WERI-Rb-1 (cell line): ENCODE data around the gene SMIM12.

ENCODE experiments used
- DNase-seq: peaks from one replicate; pipeline ENCODE4 v3.0.0-alpha.2; 2020
- H3K27ac ChIP-seq: fragments of 250-450 bp; sonication (Bioruptor Pico); 2 replicates; pipeline ENCODE4 v1.5.1; 2020; ENCODE audit warnings: mild to moderate bottlenecking, moderate library complexity
- H3K27me3 ChIP-seq: fragments of 250-450 bp; sonication (Bioruptor Pico); 2 replicates; pipeline ENCODE4 v1.5.1; 2021; ENCODE audit warnings: mild to moderate bottlenecking, low read depth, moderate library complexity; ENCODE audit not compliant: insufficient read depth, severe bottlenecking
- H3K36me3 ChIP-seq: fragments of 250-450 bp; sonication (Bioruptor Pico); 2 replicates; pipeline ENCODE4 v1.5.1; 2020; ENCODE audit warnings: mild to moderate bottlenecking, moderate library complexity
- H3K4me3 ChIP-seq: 2 replicates; pipeline ENCODE4 v1.5.1; 2011; ENCODE audit warnings: low read depth, mild to moderate bottlenecking, control low read depth, low read length
- H3K9me3 ChIP-seq: fragments of 250-450 bp; sonication (Bioruptor Pico); 2 replicates; pipeline ENCODE4 v1.5.1; 2021; ENCODE audit warnings: mild to moderate bottlenecking, moderate library complexity; ENCODE audit not compliant: severe bottlenecking
- CTCF ChIP-seq: IDR thresholded peaks from 2 replicates; pipeline ENCODE4 v1.5.1; 2011; ENCODE audit warnings: low read depth, mild to moderate bottlenecking, control low read depth, inconsistent platforms, low read length

SMIM12 gene

DNA sequence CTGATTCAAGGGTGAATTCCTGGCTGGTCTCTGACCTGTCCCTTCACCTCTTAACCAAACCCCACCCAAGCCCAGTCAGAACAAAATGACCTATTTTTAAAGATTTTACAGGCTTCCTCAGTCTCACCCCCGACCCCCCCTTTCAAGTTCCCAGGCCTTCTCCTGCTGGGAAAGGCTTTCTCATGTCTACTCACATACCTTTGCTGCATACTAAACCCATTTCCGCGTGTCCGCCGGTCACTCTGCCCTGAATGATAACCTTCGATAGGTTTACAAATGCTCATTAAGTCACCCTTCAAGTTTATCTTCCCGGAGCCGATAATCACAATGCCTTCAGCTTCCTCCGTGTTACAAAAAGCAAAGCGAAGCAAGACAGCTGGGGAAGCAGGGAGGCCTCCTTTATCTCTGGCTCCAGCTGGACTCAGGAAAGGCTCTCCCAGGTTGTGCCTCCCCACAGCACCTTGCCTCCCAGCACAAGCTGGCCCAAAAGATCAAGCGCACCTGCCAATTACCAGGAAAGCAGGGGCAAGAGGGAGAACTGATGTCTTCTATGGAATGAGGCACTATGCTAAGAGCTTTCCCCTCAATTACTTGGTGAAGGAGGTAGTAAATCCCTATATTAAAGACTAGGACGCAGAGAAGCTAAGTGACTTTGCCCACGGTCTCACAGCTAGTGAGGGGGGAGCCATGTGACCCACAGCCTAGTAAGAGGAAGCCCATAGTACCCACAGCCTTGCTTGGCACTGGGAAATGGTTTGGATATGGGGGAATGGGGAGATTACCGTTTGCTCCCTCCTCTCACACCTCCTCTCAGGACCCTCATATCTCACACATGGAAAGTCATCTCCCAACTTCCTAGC, 15.9 kb downstream of the SMIM12 start:
- H3K9me3 ChIP-seq, result no peaks in the 10 kb centered on the region
- no peak overlapping the region for H3K4me3 ChIP-seq

GRCh38 chr1:34842952-34843371, 16.6 kb downstream of the SMIM12 start:
- H3K36me3 ChIP-seq, result no peaks in the 10 kb centered on the region
- no peaks in the 10 kb centered on the region for H3K9me3 ChIP-seq
- no peak overlapping the region for H3K27ac ChIP-seq
- no peak overlapping the region for H3K4me3 ChIP-seq
- DNase-seq, result no peak
- TF ChIP-seq CTCF, result no peak
- H3K27me3 ChIP-seq, result no peaks in the 10 kb centered on the region

More for the DNA sequence above, 15.9 kb downstream of the SMIM12 start:
- H3K27me3 ChIP-seq, result no peaks in the 10 kb centered on the region
- no peak overlapping the region for H3K27ac ChIP-seq
- TF ChIP-seq CTCF, result no peak
- DNase-seq, result peak; percentile 18
- no peaks in the 10 kb centered on the region for H3K36me3 ChIP-seq

- no peak for DNase-seq
- H3K36me3 ChIP-seq, result no peaks in the 10 kb centered on the region
- H3K27me3 ChIP-seq, result no peaks in the 10 kb centered on the region
- H3K9me3 ChIP-seq, result no peaks in the 10 kb centered on the region
- no peak overlapping the region for H3K27ac ChIP-seq
- no peak overlapping the region for H3K4me3 ChIP-seq
- TF ChIP-seq CTCF, result no peak
Measured at GRCh38 chr1:34842073-34842472, 17.5 kb downstream of the SMIM12 start.

DNA sequence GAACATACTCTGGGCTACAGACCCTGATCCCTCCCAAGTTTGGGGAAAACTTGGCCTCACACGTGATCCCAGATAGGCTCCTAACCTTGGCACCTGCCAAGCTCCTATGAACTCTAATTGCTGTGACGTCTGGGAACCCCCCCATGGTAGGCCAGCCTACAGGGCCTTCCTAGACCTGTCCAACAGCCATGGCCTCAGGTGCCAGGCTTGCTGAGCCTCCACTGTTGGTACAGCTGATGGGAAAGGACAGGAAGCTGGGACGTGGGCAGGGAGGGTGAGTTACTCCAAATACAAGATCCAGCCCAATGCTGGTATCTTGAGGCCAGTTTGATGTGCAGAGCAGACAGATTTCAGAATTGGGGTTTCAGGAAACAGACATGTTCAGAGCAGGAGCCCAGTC, 19.1 kb downstream of the SMIM12 start:
- TF ChIP-seq CTCF, result no peak
- Histone ChIP-seq H3K27ac (no peak overlapping the region), H3K36me3 (no peaks in the 10 kb centered on the region), H3K27me3 (no peaks in the 10 kb centered on the region), H3K9me3 (no peaks in the 10 kb centered on the region), H3K4me3 (no peak overlapping the region)
- DNase-seq, result no peak

DNA sequence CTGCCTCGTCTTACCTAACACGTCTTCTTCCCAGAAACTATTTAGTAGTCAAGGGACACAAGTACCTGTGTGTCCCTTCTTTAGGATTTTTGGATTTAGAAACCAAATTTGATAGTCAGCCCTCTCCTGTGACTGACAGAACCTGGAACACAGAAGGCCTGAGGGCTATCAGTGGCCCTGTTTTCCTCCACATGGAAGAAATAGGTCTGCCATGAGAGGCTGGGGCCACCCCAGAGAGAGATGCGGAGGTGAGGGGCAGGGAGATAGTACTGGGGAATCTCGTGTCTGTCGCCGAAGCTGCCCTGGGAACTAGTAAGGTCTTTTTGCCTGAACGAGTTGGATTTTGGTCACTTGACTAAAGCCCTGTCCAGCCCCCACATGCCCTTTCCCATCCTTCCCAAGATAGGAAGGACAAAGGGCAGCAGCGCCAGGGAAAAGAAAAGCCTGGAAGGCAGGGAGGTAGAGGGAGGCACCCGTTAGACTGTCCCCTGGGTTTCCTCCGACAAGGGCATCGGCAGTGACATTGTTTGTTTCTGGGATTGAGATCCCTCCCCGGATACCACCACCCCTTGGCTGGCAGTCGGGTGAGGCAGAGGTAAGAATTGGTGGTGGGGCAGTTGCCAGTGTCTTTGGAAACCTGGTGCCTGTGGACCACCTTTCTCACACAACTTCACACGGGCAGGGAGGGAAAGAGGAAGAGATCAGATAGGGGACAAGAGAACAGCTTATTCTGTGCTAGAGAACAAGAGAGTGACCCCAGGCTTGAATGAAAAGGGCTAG, 19.8 kb downstream of the SMIM12 start:
- no peak overlapping the region for H3K27ac ChIP-seq
- no peak for DNase-seq
- H3K36me3 ChIP-seq, result no peaks in the 10 kb centered on the region
- no peak for TF ChIP-seq CTCF
- H3K9me3 ChIP-seq, result no peaks in the 10 kb centered on the region
- H3K27me3 ChIP-seq, result no peaks in the 10 kb centered on the region
- H3K4me3 ChIP-seq, result no peak overlapping the region
